GM12878 (cell line): Measurements from ENCODE around the gene NEK8. TPM values are rescaled to one million over a fixed set of nuclear protein-coding genes. Genes with fewer than 3 reads are reported as not detected.

ENCODE experiments used
- ATAC-seq: fragments of 200-7000 bp; cut with Tn5 transposase; 3 replicates; pipeline ENCODE4 v1.9.1; 2020; ENCODE audit warnings: mild to moderate bottlenecking, moderate library complexity
- BruUV-seq: library from RNA; stranded (reverse); fragments of 400-500 nt; replicated peaks from 2 replicates; lab custom pipeline; 2021; lab: Mats Ljungman, UMichigan
- CTCF ChIA-PET: fragments of 300-600 bp; sonication (Branson Sonifier 250); formaldehyde crosslinking; extraction: SDS; loops from one replicate; lab custom pipeline; 2021; ENCODE audit warnings: inconsistent platforms; lab: Yijun Ruan, JAX
- POLR2A ChIA-PET: fragments of 350-600 bp; formaldehyde crosslinking; extraction: SDS; loops from one replicate; lab custom pipeline; 2021; ENCODE audit warnings: inconsistent platforms; lab: Charles Lee
- RAD21 ChIA-PET: fragments of 300-600 bp; sonication (Branson Sonifier 250); formaldehyde crosslinking; loops from one replicate; lab custom pipeline; 2023; ENCODE audit warnings: antibody characterized with exemption; ENCODE audit not compliant: unreplicated experiment; lab: Charles Lee
- SMC1A ChIA-PET: fragments of 300-600 bp; sonication (Branson Sonifier 250); formaldehyde crosslinking; loops from one replicate; lab custom pipeline; 2023; ENCODE audit not compliant: unreplicated experiment, uncharacterized antibody; lab: Charles Lee
- DNase-seq: peaks from one replicate; pipeline ENCODE4 v3.0.0-alpha.2; 2011; ENCODE audit warnings: low read depth, low spot score
- FAIRE-seq: peaks from 3 replicates; lab custom pipeline; 2011; peaks lifted over from hg19 to GRCh38; lab: Jason Lieb, UNC
- H2AFZ ChIP-seq: 2 replicates; pipeline ENCODE4 v1.6.0; 2011; ENCODE audit warnings: low read depth, low read length, control low read depth; ENCODE audit not compliant: control insufficient read depth
- H3K27ac ChIP-seq: 2 replicates; pipeline ENCODE4 v1.5.1; 2011; ENCODE audit warnings: control low read depth; ENCODE audit not compliant: control insufficient read depth, insufficient read depth
- H3K27me3 ChIP-seq, 2 experiments: replicated peaks in 1 of 2; 2 replicates each; pipeline versions ENCODE4 v1.6.0 to v1.6.1; 2011; ENCODE audit warnings: low read length in 1 of 2; ENCODE audit not compliant: control insufficient read depth in 2 of 2, insufficient read depth in 2 of 2
- H3K36me3 ChIP-seq, 2 experiments: 2 replicates each; pipeline ENCODE4 v1.5.1; 2011; ENCODE audit warnings: low read length in 1 of 2; ENCODE audit not compliant: control insufficient read depth in 2 of 2, insufficient read depth in 2 of 2
- H3K4me1 ChIP-seq: 2 replicates; pipeline ENCODE4 v1.6.1; 2011; ENCODE audit warnings: mild to moderate bottlenecking, low read length, moderate library complexity, mixed read lengths; ENCODE audit not compliant: control insufficient read depth, insufficient read depth
- H3K4me2 ChIP-seq: 2 replicates; pipeline ENCODE4 v1.6.0; 2011; ENCODE audit warnings: control low read depth; ENCODE audit not compliant: control insufficient read depth, insufficient read depth
- H3K4me3 ChIP-seq: fragments of 200-600 bp; sonication (generic); 2 replicates; pipeline ENCODE4 v1.5.1; 2016
- H3K79me2 ChIP-seq: 2 replicates; pipeline ENCODE4 v1.6.0; 2011; ENCODE audit warnings: low read length; ENCODE audit not compliant: control insufficient read depth, insufficient read depth
- H3K9ac ChIP-seq: 2 replicates; pipeline ENCODE4 v1.8.0; 2011; ENCODE audit warnings: low read length, control low read depth, mixed read lengths; ENCODE audit not compliant: control insufficient read depth, insufficient read depth
- H3K9me3 ChIP-seq: replicated peaks from 3 replicates; pipeline ENCODE4 v1.5.1; 2011; ENCODE audit warnings: mild to moderate bottlenecking, low read length; ENCODE audit not compliant: control insufficient read depth, insufficient read depth
- H4K20me1 ChIP-seq: 2 replicates; pipeline ENCODE4 v1.6.0; 2011; ENCODE audit not compliant: control insufficient read depth, insufficient read depth
- JUND ChIP-seq: IDR thresholded peaks from 2 replicates; pipeline ENCODE4 v1.6.1; 2012; ENCODE audit warnings: low read depth, mild to moderate bottlenecking, low read length, improper control_type of control experiment, moderate library complexity
- MLLT1 ChIP-seq: fragments of 450-650 bp; IDR thresholded peaks from 2 replicates; pipeline ENCODE4 v1.6.1; 2016; ENCODE audit warnings: mild to moderate bottlenecking
- NR2F1 ChIP-seq: fragments of 450-650 bp; conservative IDR thresholded peaks from 2 replicates; pipeline ENCODE4 v1.6.1; 2017; ENCODE audit warnings: mild to moderate bottlenecking
- RELB ChIP-seq: fragments of 450-650 bp; IDR thresholded peaks from 2 replicates; pipeline ENCODE4 v1.6.1; 2017; ENCODE audit warnings: low read depth, mild to moderate bottlenecking, moderate library complexity
- TAF1 ChIP-seq: IDR thresholded peaks from 2 replicates; pipeline ENCODE4 v1.6.1; 2011; ENCODE audit warnings: mild to moderate bottlenecking, low read depth, low read length, borderline replicate concordance
- ZNF687 ChIP-seq: fragments of 450-650 bp; IDR thresholded peaks from 2 replicates; pipeline ENCODE4 v1.6.1; 2017; ENCODE audit warnings: mild to moderate bottlenecking, moderate library complexity
- WGBS: methylation state at CpG from one replicate; pipeline ENCODE4 v1.1.6; 2016; ENCODE audit warnings: low lambda C conversion rate; ENCODE audit not compliant: insufficient replicate concordance, insufficient coverage; ENCODE audit errors: missing lambda C conversion rate; 5-methylcytosine and 5-hydroxymethylcytosine counted together
- in situ Hi-C: fragments of 300-500 bp; cut with MboI; formaldehyde crosslinking; loops from 9 replicates; pipeline ENCODE4 v1.14.3; 2018; ENCODE audit warnings: mixed read lengths
- intact Hi-C: fragments of 100-400 bp; cut with micrococcal nuclease; formaldehyde crosslinking; loops from one replicate; pipeline ENCODE4 v1.14.2; 2022; ENCODE audit not compliant: unreplicated experiment
- polyA plus RNA-seq, 11 experiments: library from polyadenylated mRNA; depleted of rRNA in 4 of 11; unstranded in 6 of 11; stranded (reverse) in 5 of 11; fragments of >200 nt; fragmentation: Nextera tagmentation in 4 of 11; fragmentation: Illumina TruSeq in 1 of 11; extraction: Ambion mirVana in 4 of 11; extraction: Trizol in 1 of 11; gene quantifications; 1 replicate in 1 of 11; 2 replicates in 10 of 11; pipeline versions ENCODE4 v1.2.1 to v1.2.3, GENCODE V29; 2011 to 2016; ENCODE audit warnings: inconsistent platforms in 2 of 11, missing spikeins in 2 of 11, low read depth in 1 of 11
- total RNA-seq, 4 experiments: library from RNA; depleted of rRNA in 3 of 4; stranded (reverse); fragments of >200 nt in 3 of 4; fragmentation: Illumina TruSeq in 1 of 4; extraction: Trizol in 1 of 4; gene quantifications; 2 replicates each; pipeline versions ENCODE4 v1.2.1 to v1.2.3, GENCODE V29; 2013 to 2021

The NEK8 gene
- total and polyA plus RNA-seq, 10 of the 15 experiments (the other 5 are each of a cell fraction or from before 2014, with no cell fraction given): 2.3 to 14.3 (median 9.4) TPM

GRCh38 chr17:28744104-28744971, 15.8 kb downstream of the NEK8 start (continued):
- TF ChIP-seq MLLT1 (peak; percentile 39; the same call in 1 of the 2 replicates), NR2F1 (peak; percentile 89), JUND (no peak)

GRCh38 chr17:28744972-28745785, 16.6 kb downstream of the NEK8 start:
- ChIA-PET RAD21 (interaction anchor here (1.3 to 17.4 kb wide), 3 partner anchors 18 to 26 kb away, joined by 4 to 375 read pairs (median 8); partner anchors contain the start of genes NEK8, RPL23A and TLCD1), POLR2A (interaction anchor here (0.5 to 15.2 kb wide), 9 partner anchors 10 to 818 kb away, joined by 3 to 485 read pairs (median 4); partner anchors contain the start of genes FAM222B, NEK8, PHF12 and RPL23A), SMC1A (interaction anchor here (1.2 to 17.8 kb wide), 2 partner anchors 16 to 204 kb away, joined by 3 to 326 read pairs; partner anchors contain the start of genes NEK8 and TLCD1), CTCF (interaction anchor here (0.7 to 10.0 kb wide), 7 partner anchors 19 to 1264 kb away, joined by 3 to 394 read pairs (median 3); partner anchors contain the start of genes NEK8, RPL23A and TLCD1)
- no TSS peak for BruUV-seq
- intact Hi-C loops: no loop called here
- Histone ChIP-seq H2AFZ (no peak overlapping the region), H3K79me2 (peaks cover 77% of the 10 kb centered on the region), H3K4me3 (peak overlapping the region; percentile 92), H3K27me3 (no peaks in the 10 kb centered on the region), H3K4me2 (peak overlapping the region; percentile 85), H4K20me1 (peaks cover 16% of the 10 kb centered on the region), H3K27ac (peak overlapping the region; percentile 95), H3K9me3 (peaks cover 2% of the 10 kb centered on the region; the same call in 2 of the 3 replicates), H3K4me1 (peaks cover 59% of the 10 kb centered on the region), H3K9ac (peak overlapping the region; percentile 98), H3K36me3 (peaks cover 26 to 28% of the 10 kb centered on the region in 2 experiments)
- in situ Hi-C loops: loop anchor here (25.0 kb wide), 1 partner anchor 1283 kb away; the partner anchor contains the start of gene KSR1
- ATAC-seq: peak; percentile 1; the same call in 2 of the 3 replicates
- no peak for DNase-seq
- no peak for FAIRE-seq
- WGBS: under 1% methylated on average over 20 of the region's 31 CpGs
- TF ChIP-seq MLLT1 (0 out of 2 replicates have a peak, but pooled peaks have one; percentile 7), ZNF687 (0 out of 2 replicates have a peak, but pooled peaks have one; percentile 11), RELB (0 out of 2 replicates have a peak, but pooled peaks have one; percentile 14), TAF1 (0 out of 2 replicates have a peak, but pooled peaks have one; percentile 36)
